C4-2B (cell line): Measurements from ENCODE around the gene RBM48.

Experiments used
- ZFX ChIP-seq: fragments of 450-650 bp; IDR thresholded peaks from 2 replicates; pipeline ENCODE4 v1.6.1; 2017
- TF ChIP-seq, protein P1 (sequence below): fragments of 450-650 bp; conservative IDR thresholded peaks from 2 replicates; pipeline ENCODE4 v1.5.1; 2017; ENCODE audit warnings: mild to moderate bottlenecking

DNA sequence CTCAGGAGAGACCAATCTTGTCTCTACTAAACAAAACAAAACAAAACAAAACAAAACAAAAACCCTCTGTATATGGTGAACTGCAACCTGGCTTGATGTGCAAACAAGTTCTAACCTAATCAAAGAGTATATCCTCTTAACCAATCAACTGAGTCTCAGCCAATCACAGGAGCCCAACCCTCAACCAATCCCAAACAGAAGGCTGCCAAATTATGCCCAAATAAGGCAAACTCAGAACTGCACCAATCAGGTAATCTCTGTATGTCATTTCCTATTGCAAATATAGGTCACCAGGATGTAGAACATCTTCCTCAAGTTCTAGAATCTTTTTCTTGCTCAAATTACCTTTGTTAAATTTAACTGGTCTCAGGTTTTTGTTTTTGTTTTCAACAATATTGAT is 56.4 kb downstream of the RBM48 start:
- TF ChIP-seq, protein P1, sequence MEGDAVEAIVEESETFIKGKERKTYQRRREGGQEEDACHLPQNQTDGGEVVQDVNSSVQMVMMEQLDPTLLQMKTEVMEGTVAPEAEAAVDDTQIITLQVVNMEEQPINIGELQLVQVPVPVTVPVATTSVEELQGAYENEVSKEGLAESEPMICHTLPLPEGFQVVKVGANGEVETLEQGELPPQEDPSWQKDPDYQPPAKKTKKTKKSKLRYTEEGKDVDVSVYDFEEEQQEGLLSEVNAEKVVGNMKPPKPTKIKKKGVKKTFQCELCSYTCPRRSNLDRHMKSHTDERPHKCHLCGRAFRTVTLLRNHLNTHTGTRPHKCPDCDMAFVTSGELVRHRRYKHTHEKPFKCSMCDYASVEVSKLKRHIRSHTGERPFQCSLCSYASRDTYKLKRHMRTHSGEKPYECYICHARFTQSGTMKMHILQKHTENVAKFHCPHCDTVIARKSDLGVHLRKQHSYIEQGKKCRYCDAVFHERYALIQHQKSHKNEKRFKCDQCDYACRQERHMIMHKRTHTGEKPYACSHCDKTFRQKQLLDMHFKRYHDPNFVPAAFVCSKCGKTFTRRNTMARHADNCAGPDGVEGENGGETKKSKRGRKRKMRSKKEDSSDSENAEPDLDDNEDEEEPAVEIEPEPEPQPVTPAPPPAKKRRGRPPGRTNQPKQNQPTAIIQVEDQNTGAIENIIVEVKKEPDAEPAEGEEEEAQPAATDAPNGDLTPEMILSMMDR, result no peak
- no peak for TF ChIP-seq ZFX
